Chondrocyte (in vitro differentiated cells): Measurements from ENCODE around the gene FICD. TPM values are rescaled to one million over a fixed set of nuclear protein-coding genes. Genes with fewer than 3 reads are reported as not detected.

Experiments
- DNase-seq: peaks from one replicate; pipeline ENCODE4 v3.0.0; 2021; ENCODE audit warnings: mixed read lengths, low spot score
- H3K27ac Mint-ChIP-seq: one replicate; pipeline ENCODE4 v1.8.0; 2021; ENCODE audit warnings: mild to moderate bottlenecking, moderate library complexity, mixed read lengths; ENCODE audit not compliant: unreplicated experiment
- H3K27me3 Mint-ChIP-seq: 2 replicates; pipeline ENCODE4 v1.8.0; 2021; ENCODE audit warnings: low read depth, mixed read lengths
- H3K36me3 Mint-ChIP-seq: 2 replicates; pipeline ENCODE4 v1.8.0; 2021; ENCODE audit warnings: low read depth, mixed read lengths
- H3K4me1 Mint-ChIP-seq: 2 replicates; pipeline ENCODE4 v1.8.0; 2021; ENCODE audit warnings: low read depth, mild to moderate bottlenecking, mixed read lengths
- H3K4me3 Mint-ChIP-seq: one replicate; pipeline ENCODE4 v1.8.0; 2021; ENCODE audit warnings: mild to moderate bottlenecking, moderate library complexity, mixed read lengths; ENCODE audit not compliant: unreplicated experiment
- H3K9me3 Mint-ChIP-seq: 2 replicates; pipeline ENCODE4 v1.8.0; 2021; ENCODE audit warnings: low read depth, mixed read lengths
- total RNA-seq: library from RNA; stranded (reverse); gene quantifications from 3 replicates; pipeline ENCODE4 v1.2.1, GENCODE V29; 2021
- TF ChIP-seq, protein P1 (sequence below): fragments of 200-600 bp; sonication (generic); IDR thresholded peaks from 2 replicates; pipeline ENCODE4 v1.5.0; 2021; ENCODE audit warnings: antibody characterized with exemption, mild to moderate bottlenecking, moderate library complexity

FICD gene
- total RNA-seq, 1 donor from 2014 or later, result 7.8 TPM

DNA sequence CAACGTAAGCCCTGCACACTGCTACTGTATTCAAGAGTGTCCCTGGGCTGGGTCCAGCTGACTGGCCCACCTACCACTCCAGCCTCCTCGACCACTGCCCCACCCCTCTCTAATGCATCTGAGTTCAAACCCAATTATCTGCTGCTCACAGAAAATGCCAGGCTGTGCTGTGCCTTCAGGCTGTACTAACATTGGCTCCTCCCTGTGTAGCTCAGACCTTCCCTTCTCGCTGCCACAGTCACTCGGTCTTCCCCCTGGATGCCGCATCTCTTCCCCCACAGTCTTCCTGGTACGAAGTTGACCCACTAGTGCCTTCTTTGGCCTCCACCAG, 12.1 kb downstream of the FICD start:
- DNase-seq, result no peak
- peaks cover 42% of the 10 kb centered on the region for H3K36me3 Mint-ChIP-seq
- no peaks in the 10 kb centered on the region for H3K4me1 Mint-ChIP-seq
- H3K9me3 Mint-ChIP-seq, result no peaks in the 10 kb centered on the region
- no peak overlapping the region for H3K4me3 Mint-ChIP-seq
- H3K27me3 Mint-ChIP-seq, result no peaks in the 10 kb centered on the region
- TF ChIP-seq, protein P1, sequence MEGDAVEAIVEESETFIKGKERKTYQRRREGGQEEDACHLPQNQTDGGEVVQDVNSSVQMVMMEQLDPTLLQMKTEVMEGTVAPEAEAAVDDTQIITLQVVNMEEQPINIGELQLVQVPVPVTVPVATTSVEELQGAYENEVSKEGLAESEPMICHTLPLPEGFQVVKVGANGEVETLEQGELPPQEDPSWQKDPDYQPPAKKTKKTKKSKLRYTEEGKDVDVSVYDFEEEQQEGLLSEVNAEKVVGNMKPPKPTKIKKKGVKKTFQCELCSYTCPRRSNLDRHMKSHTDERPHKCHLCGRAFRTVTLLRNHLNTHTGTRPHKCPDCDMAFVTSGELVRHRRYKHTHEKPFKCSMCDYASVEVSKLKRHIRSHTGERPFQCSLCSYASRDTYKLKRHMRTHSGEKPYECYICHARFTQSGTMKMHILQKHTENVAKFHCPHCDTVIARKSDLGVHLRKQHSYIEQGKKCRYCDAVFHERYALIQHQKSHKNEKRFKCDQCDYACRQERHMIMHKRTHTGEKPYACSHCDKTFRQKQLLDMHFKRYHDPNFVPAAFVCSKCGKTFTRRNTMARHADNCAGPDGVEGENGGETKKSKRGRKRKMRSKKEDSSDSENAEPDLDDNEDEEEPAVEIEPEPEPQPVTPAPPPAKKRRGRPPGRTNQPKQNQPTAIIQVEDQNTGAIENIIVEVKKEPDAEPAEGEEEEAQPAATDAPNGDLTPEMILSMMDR, result no peak
- no peak overlapping the region for H3K27ac Mint-ChIP-seq

DNA sequence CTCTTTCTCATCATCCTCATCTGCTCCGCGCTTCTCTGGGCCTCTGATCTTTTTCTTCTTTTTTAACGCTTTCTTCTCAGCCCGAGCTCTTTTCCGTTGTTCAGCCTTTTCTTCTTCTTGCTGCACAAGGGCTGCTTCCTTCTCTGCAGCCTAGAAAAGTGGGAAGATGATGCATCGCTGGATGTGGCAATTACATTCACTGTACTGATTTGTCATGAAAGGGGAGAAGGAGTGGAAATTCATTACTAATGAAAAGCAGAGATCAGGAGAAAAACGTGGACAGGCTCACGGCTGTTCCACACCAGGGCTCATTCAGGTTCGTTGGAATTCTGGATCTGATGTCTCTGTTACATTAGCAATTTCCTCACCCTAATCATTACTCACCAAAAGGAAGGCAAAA, 15.1 kb downstream of the FICD start:
- no peak for DNase-seq
- Mint-ChIP-seq H3K27ac (no peak overlapping the region), H3K9me3 (no peaks in the 10 kb centered on the region), H3K4me1 (no peaks in the 10 kb centered on the region), H3K4me3 (no peak overlapping the region), H3K36me3 (peaks cover 35% of the 10 kb centered on the region), H3K27me3 (no peaks in the 10 kb centered on the region)
- TF ChIP-seq, protein P1, result no peak

DNA sequence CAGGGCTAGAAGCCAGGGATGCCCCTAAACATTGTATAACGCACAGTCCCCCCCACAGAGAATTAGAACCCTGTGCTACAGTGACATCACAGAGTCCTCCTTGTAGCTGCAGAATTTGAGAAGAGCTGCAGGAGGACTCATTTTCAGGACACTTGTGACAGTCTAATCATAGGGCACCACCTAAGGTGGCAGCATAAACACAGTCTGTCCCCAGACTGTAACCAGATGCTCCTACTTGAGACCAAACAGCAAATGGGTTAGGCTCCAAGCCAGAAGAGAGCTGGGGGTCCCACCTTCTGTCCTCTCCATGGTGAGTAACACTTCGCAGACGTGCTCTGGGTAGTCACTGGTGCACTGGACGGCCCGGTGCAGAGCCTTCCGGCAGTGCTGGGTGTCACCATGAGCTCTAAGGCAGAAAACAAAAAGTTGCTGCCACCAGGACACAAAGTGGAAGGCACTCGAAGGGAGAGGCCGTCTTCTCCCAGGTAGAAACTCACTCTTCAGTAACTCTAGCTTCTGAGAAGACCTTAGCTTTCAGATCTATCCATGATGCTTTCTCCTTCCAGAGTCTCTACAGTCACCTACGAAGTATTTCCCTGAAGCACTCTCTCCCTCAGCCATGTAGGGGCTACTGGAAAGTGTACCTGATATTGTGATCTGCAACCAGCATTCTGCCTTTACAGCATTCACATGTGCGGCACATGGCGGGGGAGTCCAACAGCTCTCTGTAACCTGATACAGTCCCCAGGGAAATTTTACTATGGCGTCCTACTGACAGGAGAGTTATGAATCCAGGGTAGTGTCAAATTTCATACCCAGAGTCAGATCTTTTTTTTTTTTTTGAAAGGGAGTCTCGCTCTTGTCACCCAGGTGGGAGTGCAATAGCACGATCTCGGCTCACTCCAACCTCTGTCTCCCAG, 17.1 kb downstream of the FICD start:
- TF ChIP-seq, protein P1, result no peak
- Mint-ChIP-seq H3K4me3 (no peak overlapping the region), H3K36me3 (peaks cover 32% of the 10 kb centered on the region), H3K9me3 (no peaks in the 10 kb centered on the region), H3K27me3 (no peaks in the 10 kb centered on the region), H3K27ac (no peak overlapping the region), H3K4me1 (no peaks in the 10 kb centered on the region)
- no peak for DNase-seq

DNA sequence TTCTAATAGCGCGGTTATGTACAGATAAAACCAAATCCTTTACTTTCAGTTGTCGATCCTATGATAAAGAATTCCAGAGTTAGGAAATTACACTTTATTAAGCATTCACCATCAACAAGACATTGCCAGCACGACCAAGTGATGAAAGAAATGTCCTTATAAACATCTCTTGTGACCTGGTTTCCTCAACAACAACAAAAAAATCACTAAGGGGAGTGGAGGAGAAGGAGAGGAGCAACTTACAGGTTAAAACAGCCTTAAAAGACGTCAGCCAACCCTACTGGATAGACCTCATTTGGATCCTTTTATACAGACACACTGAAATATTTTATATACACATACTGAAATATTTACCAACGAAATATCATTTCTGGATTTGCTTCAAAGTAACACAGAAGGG, 23.1 kb downstream of the FICD start:
- Mint-ChIP-seq H3K27me3 (no peaks in the 10 kb centered on the region), H3K27ac (no peak overlapping the region), H3K4me1 (peaks cover 8% of the 10 kb centered on the region), H3K4me3 (no peak overlapping the region), H3K9me3 (no peaks in the 10 kb centered on the region), H3K36me3 (peaks cover 23% of the 10 kb centered on the region)
- no peak for DNase-seq
- TF ChIP-seq, protein P1, result no peak

DNA sequence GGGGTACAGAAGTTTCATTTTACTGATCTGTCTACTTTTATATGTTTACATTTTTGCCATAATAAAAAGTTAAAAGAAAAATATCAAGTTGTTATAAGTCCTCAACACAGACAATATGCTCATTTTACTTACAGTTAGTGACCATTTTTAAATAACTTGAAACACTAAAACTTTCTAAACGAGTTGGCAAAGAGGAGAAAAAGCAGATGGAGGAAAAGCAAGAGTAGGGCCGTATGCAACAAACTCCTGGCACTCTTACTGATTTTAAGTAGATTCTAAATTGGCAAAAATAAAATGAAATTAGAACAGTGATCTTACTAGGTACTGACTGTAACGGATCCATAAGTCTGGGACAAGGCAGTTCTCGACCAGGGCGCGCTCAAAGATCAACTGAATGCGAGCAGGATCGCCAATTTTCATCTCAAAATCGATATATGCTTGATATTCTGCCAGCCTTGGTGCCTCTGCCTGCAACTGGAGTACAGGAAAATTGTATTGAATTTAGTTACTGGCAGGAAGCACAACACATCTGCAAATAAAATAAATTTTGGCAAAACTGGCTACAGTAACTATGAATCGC, 23.6 kb downstream of the FICD start:
- Mint-ChIP-seq H3K4me1 (peaks cover 8% of the 10 kb centered on the region), H3K27me3 (no peaks in the 10 kb centered on the region), H3K36me3 (peaks cover 26% of the 10 kb centered on the region), H3K9me3 (no peaks in the 10 kb centered on the region), H3K4me3 (no peak overlapping the region), H3K27ac (no peak overlapping the region)
- TF ChIP-seq, protein P1, result no peak
- DNase-seq, result no peak
